ENCODE results near the gene RC3H2. TPM values are rescaled to one million over a fixed set of nuclear protein-coding genes. Genes with fewer than 3 reads are reported as not detected.

Gene RC3H2
- total RNA-seq, 1 donor from 2014 or later: 66.8 TPM

DNA sequence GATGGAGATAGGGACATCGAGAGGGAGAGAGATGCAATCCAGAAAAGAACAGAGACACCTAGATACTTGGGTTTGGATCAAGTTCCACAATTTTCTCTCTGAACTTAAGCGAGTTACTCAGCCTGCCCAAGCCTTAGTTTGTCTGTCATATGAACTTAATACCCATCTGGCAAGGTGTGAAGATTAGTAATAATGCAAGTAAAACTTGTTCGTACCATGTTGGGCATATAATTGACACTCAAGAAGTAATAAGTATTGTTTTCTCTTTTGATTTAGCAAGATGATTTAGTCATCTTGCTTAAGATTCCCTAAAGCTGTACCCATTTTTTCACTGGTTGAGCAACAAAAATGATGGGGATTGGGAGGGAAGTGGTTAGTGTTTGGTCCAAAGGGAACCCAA lies 43.2 kb upstream of the RC3H2 start:
- Mint-ChIP-seq H3K4me3 (ENCODE audit: unreplicated experiment) (no peak overlapping the region), H3K36me3 (ENCODE audit: low read depth, unreplicated experiment) (no peaks in the 10 kb centered on the region), H3K4me1 (ENCODE audit: unreplicated experiment) (peaks cover 24% of the 10 kb centered on the region), H3K9me3 (ENCODE audit: unreplicated experiment) (no peaks in the 10 kb centered on the region), H3K27ac (ENCODE audit: unreplicated experiment) (peak overlapping the region; percentile 80), H3K27me3 (ENCODE audit: unreplicated experiment) (peaks cover 2% of the 10 kb centered on the region)
- no peak for DNase-seq (ENCODE audit: low spot score)
- TF ChIP-seq, protein P1, sequence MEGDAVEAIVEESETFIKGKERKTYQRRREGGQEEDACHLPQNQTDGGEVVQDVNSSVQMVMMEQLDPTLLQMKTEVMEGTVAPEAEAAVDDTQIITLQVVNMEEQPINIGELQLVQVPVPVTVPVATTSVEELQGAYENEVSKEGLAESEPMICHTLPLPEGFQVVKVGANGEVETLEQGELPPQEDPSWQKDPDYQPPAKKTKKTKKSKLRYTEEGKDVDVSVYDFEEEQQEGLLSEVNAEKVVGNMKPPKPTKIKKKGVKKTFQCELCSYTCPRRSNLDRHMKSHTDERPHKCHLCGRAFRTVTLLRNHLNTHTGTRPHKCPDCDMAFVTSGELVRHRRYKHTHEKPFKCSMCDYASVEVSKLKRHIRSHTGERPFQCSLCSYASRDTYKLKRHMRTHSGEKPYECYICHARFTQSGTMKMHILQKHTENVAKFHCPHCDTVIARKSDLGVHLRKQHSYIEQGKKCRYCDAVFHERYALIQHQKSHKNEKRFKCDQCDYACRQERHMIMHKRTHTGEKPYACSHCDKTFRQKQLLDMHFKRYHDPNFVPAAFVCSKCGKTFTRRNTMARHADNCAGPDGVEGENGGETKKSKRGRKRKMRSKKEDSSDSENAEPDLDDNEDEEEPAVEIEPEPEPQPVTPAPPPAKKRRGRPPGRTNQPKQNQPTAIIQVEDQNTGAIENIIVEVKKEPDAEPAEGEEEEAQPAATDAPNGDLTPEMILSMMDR (IDR thresholded peaks at IDR 0.05; ENCODE audit: unreplicated experiment): no peak

DNA sequence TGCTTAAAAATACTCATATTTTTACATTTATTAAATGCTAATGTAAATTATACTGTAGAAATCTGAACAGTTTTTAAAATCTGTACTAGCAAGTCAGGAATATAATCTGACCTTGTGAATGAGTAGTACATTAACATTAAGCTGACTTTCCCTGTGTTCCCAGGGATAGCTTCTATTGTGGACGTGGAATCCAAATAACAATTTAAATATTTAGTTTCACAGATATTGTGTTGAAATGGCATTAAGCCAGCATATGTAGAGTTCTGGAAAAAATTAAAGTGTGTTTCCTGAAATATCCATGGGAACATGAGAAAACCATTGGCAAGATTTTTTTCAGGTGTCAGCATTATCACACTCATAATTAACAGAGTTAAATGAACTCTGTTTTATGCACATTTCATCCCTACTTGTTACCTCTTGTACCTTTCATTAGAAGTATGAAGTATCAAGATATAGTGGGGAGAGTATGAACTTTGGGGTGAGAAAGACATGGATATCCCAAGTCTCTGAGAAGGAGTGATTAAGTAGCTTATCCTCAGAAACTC lies 41.4 kb upstream of the RC3H2 start:
- no peak for DNase-seq (ENCODE audit: low spot score)
- Mint-ChIP-seq H3K27me3 (ENCODE audit: unreplicated experiment) (peaks cover 4% of the 10 kb centered on the region), H3K4me3 (ENCODE audit: unreplicated experiment) (no peak overlapping the region), H3K27ac (ENCODE audit: unreplicated experiment) (no peak overlapping the region), H3K4me1 (ENCODE audit: unreplicated experiment) (peaks cover 32% of the 10 kb centered on the region), H3K36me3 (ENCODE audit: low read depth, unreplicated experiment) (no peaks in the 10 kb centered on the region), H3K9me3 (ENCODE audit: unreplicated experiment) (no peaks in the 10 kb centered on the region)
- TF ChIP-seq, protein P1 (IDR thresholded peaks at IDR 0.05; ENCODE audit: unreplicated experiment): no peak

DNA sequence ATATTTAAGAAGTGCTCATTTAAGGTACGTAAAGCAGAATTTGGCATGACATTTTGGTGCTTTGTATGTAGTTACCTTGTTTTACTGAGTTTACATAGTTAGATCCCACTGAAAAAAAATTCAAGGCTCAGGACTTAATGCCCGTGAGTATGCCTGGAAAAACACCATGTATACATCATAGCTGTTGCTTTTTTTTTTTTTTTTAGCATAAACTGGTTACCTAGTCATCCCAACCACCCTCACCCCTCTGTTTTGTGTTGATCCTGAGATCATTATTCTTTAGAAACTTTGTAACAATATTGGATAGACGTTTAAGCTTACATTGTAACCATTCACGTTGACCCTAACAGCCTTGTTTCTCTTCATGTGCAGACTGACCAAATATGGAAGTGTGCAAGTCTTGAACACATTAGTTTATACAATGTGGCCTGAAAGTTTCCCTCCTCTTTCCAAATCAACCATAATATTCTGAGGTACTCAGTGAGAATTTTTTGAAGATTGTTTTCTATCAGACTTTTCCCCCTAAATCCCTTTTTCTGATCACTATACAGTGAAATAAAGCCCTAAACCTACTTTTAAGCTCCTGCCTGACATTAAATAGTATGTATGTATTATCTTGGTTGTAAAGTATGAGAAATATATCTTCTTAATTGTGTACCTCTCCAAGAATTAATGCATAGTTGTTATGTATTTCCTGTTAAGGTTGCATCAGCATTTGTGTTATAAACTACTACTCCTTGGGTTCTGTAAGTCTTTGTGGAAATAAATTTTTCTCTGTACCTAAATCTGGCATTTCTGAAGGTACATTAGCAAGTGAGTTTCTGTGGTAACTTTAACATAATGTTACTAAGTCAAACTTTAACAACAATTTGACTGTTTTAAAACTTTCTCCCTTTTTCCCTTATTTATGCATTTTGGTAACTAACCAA lies 40.1 kb upstream of the RC3H2 start:
- Mint-ChIP-seq H3K4me1 (ENCODE audit: unreplicated experiment) (peaks cover 36% of the 10 kb centered on the region), H3K4me3 (ENCODE audit: unreplicated experiment) (no peak overlapping the region), H3K9me3 (ENCODE audit: unreplicated experiment) (no peaks in the 10 kb centered on the region), H3K27me3 (ENCODE audit: unreplicated experiment) (peaks cover 8% of the 10 kb centered on the region), H3K27ac (ENCODE audit: unreplicated experiment) (peak overlapping the region; percentile 65), H3K36me3 (ENCODE audit: low read depth, unreplicated experiment) (no peaks in the 10 kb centered on the region)
- TF ChIP-seq, protein P1 (IDR thresholded peaks at IDR 0.05; ENCODE audit: unreplicated experiment): no peak
- DNase-seq (ENCODE audit: low spot score): no peak

DNA sequence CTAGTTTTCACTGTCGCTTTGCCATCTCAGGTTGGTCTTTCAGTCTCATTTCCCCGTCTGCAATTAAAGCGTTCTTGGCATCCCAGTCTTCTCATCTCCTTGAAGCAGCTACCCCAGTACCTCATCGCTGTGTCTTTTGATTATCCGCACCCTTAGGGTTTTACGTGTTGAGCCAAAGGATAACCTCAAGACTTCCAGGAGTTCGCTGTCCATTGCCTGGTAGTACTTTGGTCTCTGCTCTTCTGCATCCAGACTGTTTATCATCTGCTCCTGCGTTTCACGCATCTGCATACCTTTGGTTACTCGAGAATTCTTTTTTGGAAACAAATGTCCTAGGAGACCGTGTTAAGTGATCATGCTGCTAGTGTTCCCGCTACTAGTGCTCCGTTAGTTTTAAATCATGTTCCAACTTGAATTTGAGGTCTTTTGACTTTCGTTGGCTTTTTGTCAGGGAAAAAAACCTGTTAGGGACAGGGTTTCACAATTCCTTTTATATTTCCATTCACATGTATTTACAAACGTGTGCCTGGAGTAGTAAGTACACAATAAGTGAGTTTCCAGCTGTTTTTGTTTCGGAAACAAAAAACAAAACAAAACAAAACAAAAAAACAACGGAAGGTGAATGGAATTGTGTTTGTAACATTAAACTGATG lies 36.5 kb upstream of the RC3H2 start:
- peak; percentile 9 for DNase-seq (ENCODE audit: low spot score)
- peak overlapping the region; percentile 96 for H3K4me3 Mint-ChIP-seq (ENCODE audit: unreplicated experiment)
- H3K36me3 Mint-ChIP-seq (ENCODE audit: low read depth, unreplicated experiment): peaks cover 6% of the 10 kb centered on the region
- no peaks in the 10 kb centered on the region for H3K9me3 Mint-ChIP-seq (ENCODE audit: unreplicated experiment)
- peaks cover 18% of the 10 kb centered on the region for H3K4me1 Mint-ChIP-seq (ENCODE audit: unreplicated experiment)
- TF ChIP-seq, protein P1 (IDR thresholded peaks at IDR 0.05; ENCODE audit: unreplicated experiment): no peak
- H3K27ac Mint-ChIP-seq (ENCODE audit: unreplicated experiment): peak overlapping the region; percentile 81
- H3K27me3 Mint-ChIP-seq (ENCODE audit: unreplicated experiment): peaks cover 6% of the 10 kb centered on the region
